Activated CD4-positive, alpha-beta T cell treated with anti-CD3 and anti-CD28 coated beads, Interleukin-2, Interleukin-6, amounts not matched to agents 100 ng/mL and 50 ng/mL, durations not matched to agents 16 hours and 8 hours (primary cell): ENCODE measurements around the gene TGFBR2.
"Not testable (repeated sequence)": the region's sequence is repeated elsewhere in the genome, so short reads cannot be mapped to it uniquely, and the experiment has no call there.

Experiments used
- DNase-seq: peaks from one replicate; pipeline ENCODE4 v3.0.0-alpha.2; 2020

Gene TGFBR2

GRCh38 chr3:30659270-30660130 is 53.1 kb downstream of the TGFBR2 start:
- DNase-seq = no peak

- DNase-seq = no peak
These were observed 53.7 kb downstream of the TGFBR2 start for GRCh38 chr3:30660136-30660535.

DNA sequence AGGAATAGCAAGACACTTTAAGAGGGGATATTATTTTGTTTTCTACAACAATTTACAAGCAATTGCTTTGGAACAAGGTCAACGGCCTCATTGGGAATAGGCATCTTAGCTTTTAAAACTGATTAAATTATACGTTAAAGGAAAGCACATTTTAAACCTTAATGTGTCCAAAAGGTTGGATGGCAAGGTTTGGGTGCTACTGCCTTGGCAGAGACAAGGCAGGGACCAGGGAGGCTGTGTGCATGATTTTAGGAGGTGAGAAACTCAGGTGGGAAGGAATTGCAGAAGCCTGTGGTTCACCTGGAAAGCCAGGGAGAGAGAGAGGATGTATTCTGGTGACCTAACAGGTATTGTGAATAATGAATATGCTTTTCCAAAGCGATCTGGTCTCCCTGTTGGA is 54.3 kb downstream of the TGFBR2 start:
- DNase-seq = no peak

DNA sequence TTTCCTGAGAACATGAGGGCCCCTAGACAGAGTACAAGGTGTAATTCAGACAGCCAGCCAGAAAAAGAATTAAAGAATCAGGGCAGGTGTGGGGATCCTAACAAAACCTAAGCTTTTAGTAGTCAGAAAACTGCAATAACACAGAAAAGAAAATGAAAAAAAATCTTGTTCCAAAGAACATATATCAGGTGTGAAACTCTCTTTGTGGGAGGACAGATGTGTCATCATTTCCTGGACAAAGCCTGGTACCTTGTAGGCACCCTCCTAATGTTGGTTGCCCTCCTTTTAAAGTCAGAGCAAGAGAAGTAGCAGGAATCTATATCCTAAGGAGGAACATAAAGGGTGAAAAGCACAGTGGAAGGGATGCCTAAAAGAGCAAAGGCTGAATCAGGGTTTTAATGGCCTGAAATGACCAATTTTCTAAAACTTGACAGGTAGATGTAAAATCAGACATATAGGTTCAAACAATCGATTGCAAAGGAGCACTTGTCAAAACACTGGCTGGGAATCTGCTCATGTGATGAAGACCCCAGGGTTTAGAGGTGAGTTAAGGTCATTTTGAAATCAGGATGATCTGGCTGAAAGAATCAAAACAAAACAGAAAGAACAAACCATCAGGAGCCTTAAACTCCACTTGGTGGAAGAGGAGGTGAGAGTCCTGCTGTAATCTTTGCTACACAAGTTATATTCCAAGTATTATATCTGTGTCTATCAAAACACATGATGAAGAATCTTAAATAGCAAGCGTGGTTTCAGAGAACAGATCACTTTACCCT is 54.9 kb downstream of the TGFBR2 start:
- peak; percentile 65 for DNase-seq

- DNase-seq = no peak
These were observed 56.4 kb downstream of the TGFBR2 start for GRCh38 chr3:30662836-30663235.

DNA sequence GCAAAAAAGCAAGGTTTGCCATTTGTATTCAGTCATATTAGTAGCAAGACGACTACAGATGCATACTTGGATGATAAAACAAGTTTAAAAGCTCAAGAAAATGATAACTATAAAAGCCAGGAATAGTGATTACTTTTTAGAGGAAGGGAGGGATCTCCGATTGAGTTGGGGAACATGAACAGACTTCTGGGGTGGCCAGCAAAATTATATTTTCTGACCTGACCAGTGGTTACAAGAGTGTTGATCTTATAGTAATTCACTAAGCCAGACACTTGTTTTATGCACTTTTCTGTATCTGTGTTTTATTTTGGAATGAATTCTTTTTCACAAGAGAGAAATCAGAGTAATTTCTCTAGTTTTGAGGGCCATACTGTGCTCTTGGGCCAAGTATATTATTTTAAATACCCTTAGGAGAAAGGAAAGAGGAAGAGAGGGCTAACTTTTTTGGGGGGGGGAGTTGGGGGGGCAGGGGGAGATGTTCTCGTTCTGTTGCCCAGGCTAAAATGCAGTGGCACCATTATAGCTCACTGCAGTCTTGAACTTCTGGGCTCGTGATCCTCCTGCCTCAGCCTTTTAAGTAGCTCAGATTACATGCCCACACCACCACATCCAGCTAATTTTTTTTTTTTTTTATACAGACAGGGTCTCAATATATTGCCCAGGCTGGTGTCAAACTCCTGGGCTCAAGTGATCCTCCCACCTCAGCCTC is 57.3 kb downstream of the TGFBR2 start:
- DNase-seq = no peak

- no peak for DNase-seq
These were observed 58.1 kb downstream of the TGFBR2 start for GRCh38 chr3:30664459-30664858.

DNA sequence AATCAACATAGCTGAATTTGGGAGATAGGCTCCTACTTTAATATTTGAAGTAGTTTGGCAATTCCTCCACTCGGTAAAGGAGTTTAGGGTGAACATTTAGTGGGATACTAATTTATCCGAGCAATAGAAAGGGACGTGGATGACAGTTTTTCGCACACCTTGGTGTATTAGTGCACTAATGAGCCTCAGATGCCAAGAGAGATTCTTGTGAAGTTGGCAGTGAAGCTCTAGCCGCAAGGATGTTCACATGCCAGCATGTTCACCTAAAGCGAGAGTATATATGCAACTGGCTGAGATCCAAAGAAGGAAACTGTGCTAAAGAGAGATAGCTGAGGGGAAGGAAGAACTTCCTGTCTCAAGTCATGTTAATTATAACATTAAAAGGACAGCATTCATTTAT is 58.5 kb downstream of the TGFBR2 start:
- DNase-seq = peak; percentile 70

DNA sequence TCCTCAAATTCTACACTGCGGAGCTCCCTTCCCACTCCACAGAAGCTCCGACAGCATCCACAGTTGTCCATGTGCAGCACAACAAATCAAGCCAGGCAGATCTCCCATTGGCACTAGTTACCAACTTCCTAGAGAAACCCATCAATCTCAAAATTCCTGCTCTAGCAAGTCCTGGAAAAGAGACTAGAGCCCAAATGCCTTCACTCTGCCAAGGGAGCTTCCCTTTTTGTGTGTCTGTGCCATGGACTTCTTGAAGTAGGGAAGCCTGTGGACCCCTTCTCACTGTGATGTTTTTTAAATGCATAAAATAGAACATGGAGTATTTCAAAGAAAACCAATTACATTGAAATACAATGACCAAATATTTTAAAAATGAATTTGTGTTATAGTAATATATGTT is 59.1 kb downstream of the TGFBR2 start:
- DNase-seq = no peak

DNA sequence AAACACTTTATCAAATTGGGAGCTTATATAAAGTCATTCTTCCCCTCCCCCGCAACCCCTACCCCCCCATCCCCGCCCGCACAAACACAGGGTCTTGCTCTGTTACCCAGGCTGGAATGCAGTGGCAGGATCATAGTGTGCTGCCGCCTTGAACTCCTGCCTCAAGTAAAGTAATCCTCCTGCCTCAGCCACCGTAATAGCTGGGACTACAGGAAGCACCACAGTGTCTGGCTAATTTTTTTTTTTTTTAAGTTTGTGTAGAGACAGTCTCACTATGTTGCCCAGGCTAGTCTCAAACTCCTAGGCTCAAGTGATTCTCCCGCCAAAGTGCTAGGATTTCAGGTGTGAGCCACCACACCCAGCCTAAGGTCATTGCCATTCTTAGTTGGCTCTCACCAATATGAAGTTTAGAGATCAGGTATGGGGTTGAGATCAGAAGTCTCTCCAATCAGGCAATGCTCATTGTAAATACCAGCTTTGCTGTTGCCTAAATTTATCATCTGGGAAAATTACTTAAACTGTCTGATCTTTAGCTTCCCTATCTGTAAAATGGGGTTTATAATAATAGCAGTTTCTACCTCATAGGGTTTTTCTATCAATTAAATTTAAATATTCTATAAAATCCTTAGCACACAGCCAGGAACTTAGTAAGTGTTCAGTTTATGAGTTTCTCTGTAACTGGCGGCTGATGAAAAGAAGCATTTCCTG is 60.3 kb downstream of the TGFBR2 start:
- no peak for DNase-seq

- peak; percentile 64 for DNase-seq
These were observed 60.9 kb downstream of the TGFBR2 start for GRCh38 chr3:30667280-30667651.

- DNase-seq = no peak
These were observed 61.7 kb downstream of the TGFBR2 start for GRCh38 chr3:30668051-30668609.

- DNase-seq = not testable (repeated sequence)
These were observed 63.0 kb downstream of the TGFBR2 start for GRCh38 chr3:30669360-30669934.

- DNase-seq = no peak
These were observed 63.9 kb downstream of the TGFBR2 start for GRCh38 chr3:30670292-30670691.

DNA sequence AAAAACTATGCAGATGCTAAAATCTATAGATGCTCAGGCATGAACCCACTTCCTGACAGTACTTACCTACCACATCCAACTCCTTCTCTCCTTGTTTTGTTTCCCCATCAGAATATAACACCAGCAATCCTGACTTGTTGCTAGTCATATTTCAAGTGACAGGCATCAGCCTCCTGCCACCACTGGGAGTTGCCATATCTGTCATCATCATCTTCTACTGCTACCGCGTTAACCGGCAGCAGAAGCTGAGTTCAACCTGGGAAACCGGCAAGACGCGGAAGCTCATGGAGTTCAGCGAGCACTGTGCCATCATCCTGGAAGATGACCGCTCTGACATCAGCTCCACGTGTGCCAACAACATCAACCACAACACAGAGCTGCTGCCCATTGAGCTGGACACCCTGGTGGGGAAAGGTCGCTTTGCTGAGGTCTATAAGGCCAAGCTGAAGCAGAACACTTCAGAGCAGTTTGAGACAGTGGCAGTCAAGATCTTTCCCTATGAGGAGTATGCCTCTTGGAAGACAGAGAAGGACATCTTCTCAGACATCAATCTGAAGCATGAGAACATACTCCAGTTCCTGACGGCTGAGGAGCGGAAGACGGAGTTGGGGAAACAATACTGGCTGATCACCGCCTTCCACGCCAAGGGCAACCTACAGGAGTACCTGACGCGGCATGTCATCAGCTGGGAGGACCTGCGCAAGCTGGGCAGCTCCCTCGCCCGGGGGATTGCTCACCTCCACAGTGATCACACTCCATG is 65.3 kb downstream of the TGFBR2 start:
- DNase-seq = no peak

DNA sequence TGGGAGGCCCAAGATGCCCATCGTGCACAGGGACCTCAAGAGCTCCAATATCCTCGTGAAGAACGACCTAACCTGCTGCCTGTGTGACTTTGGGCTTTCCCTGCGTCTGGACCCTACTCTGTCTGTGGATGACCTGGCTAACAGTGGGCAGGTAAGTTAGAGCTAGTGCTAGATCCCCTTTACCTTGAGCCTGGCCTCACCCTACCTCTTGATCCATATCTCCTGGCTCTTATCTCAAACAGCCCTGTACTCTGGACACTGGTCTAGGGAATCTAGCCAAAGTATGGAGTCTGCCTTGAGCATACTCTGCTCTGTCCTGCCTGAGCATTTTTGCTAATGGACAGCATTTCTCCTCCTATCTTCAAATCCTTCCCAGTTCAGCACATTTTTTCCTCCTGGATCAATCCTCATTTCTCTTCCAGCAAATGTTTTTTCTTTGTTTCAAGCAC is 65.9 kb downstream of the TGFBR2 start:
- no peak for DNase-seq

GRCh38 chr3:30672959-30673358 is 66.6 kb downstream of the TGFBR2 start:
- DNase-seq = no peak

- DNase-seq = no peak
These were observed 67.3 kb downstream of the TGFBR2 start for GRCh38 chr3:30673425-30674341.

DNA sequence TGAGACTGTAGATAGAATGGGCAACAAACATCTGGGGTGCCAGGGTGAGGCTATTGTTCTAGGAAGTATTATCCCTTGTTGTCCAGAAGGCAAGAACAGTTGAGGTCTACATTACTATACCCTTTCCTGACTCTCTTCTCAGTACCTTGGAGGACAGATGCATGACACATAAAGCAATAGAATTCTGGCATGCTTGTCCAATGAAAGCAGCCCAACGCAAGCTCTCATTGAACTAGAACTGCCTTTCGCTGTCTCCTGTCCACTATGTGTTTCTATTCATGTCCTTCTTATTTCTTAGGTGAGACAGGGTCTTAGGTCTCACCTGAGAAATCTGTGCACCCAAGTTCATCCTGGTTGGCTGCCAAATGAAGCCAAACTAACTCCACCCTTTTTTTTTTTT is 68.6 kb downstream of the TGFBR2 start:
- no peak for DNase-seq

DNA sequence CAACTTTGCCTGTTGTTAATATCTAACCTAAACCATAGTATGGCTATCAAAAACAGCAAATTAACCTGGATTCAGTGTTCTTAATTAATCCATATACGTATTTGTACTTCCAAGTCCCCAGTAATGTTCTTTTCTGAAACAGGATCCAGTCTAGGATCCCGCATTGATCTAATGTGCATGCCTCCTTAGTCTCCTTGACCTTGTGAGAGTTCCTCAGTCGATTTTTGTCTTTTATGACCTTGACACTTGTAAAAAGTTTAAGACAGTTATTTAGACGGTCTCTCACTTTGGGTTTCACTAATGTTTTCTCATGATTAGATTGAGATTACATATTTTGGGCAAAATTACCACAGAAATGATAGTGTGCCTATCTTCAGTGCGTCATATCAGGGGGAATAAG is 69.4 kb downstream of the TGFBR2 start:
- no peak for DNase-seq
